ENCODE data around the gene TCF3. TPM values are rescaled to one million over a fixed set of nuclear protein-coding genes. Genes with fewer than 3 reads are reported as not detected.

Gene TCF3
- total RNA-seq, 2 experiments from 2014 or later = 518 to 811 TPM

- Histone ChIP-seq H3K4me3 (ENCODE audit: low read depth, low read length, poor library complexity, severe bottlenecking) (no peak overlapping the region), H3K36me3 (ENCODE audit: insufficient read depth, low read length) (peaks cover 75% of the 10 kb centered on the region), H3K79me2 (ENCODE audit: insufficient read depth, low read depth, low read length) (no peaks in the 10 kb centered on the region; the same call in 1 of the 2 replicates), H3K4me2 (ENCODE audit: low read length) (peak overlapping the region; percentile 37; the same call in 1 of the 2 replicates), H3K9me3 (ENCODE audit: low read length) (no peaks in the 10 kb centered on the region), H3K9me2 (ENCODE audit: insufficient read depth, low read length) (no peaks in the 10 kb centered on the region), H3K4me1 (ENCODE audit: insufficient read depth, low read length, poor library complexity, severe bottlenecking) (peaks cover 84% of the 10 kb centered on the region), H3K27ac (ENCODE audit: low read depth, low read length, poor library complexity, severe bottlenecking) (peak overlapping the region; percentile 88), H4K20me1 (ENCODE audit: insufficient read depth, low read length) (no peaks in the 10 kb centered on the region), H2AFZ (ENCODE audit: low read length) (no peak overlapping the region)
- no TSS peak for BruUV-seq (replicated peaks)
- POLR2A ChIA-PET = no interaction called here
- TF ChIP-seq CTCF (conservative IDR thresholded peaks at IDR 0.05; ENCODE audit: low read length) (no peak), EZH2phosphoT487 (IDR thresholded peaks at IDR 0.05; ENCODE audit: borderline replicate concordance, low read depth, low read length) (no peak)
- intact Hi-C loops (cut with micrococcal nuclease; ENCODE audit: unreplicated experiment) = no loop called here
- no peak for DNase-seq (ENCODE audit: low spot score)
- CTCF ChIA-PET (ENCODE audit: unreplicated experiment) = no interaction called here
Measured at GRCh38 chr19:1610579-1610978, 41.8 kb downstream of the TCF3 start.

- peak overlapping the region; percentile 88 for H3K27ac ChIP-seq (ENCODE audit: low read depth, low read length, poor library complexity, severe bottlenecking)
- TF ChIP-seq CTCF (conservative IDR thresholded peaks at IDR 0.05; ENCODE audit: low read length) (no peak), EZH2phosphoT487 (IDR thresholded peaks at IDR 0.05; ENCODE audit: borderline replicate concordance, low read depth, low read length) (no peak)
- DNase-seq (ENCODE audit: low spot score) = no peak
- CTCF ChIA-PET (ENCODE audit: unreplicated experiment) = no interaction called here
- POLR2A ChIA-PET = no interaction called here
- H4K20me1 ChIP-seq (ENCODE audit: insufficient read depth, low read length) = no peaks in the 10 kb centered on the region
- peaks cover 84% of the 10 kb centered on the region for H3K4me1 ChIP-seq (ENCODE audit: insufficient read depth, low read length, poor library complexity, severe bottlenecking)
- TSS peak; percentile 25 for BruUV-seq (replicated peaks)
- H3K36me3 ChIP-seq (ENCODE audit: insufficient read depth, low read length) = peaks cover 68% of the 10 kb centered on the region
- H2AFZ ChIP-seq (ENCODE audit: low read length) = no peak overlapping the region
- no peaks in the 10 kb centered on the region for H3K9me3 ChIP-seq (ENCODE audit: low read length)
- H3K4me2 ChIP-seq (ENCODE audit: low read length) = no peak overlapping the region
- H3K4me3 ChIP-seq (ENCODE audit: low read depth, low read length, poor library complexity, severe bottlenecking) = no peak overlapping the region
- H3K79me2 ChIP-seq (ENCODE audit: insufficient read depth, low read depth, low read length) = peaks cover 3% of the 10 kb centered on the region
- intact Hi-C loops (cut with micrococcal nuclease; ENCODE audit: unreplicated experiment) = loop anchor here (5.0 kb wide), 1 partner anchor 202 kb away; the partner anchor contains the start of gene ATP8B3
- no peaks in the 10 kb centered on the region for H3K9me2 ChIP-seq (ENCODE audit: insufficient read depth, low read length)
Measured at GRCh38 chr19:1609680-1610474, 42.5 kb downstream of the TCF3 start.

GRCh38 chr19:1609103-1609396 is 43.4 kb downstream of the TCF3 start:
- ChIA-PET CTCF (ENCODE audit: unreplicated experiment) (no interaction called here), POLR2A (no interaction called here)
- Histone ChIP-seq H3K4me3 (ENCODE audit: low read depth, low read length, poor library complexity, severe bottlenecking) (no peak overlapping the region), H3K9me3 (ENCODE audit: low read length) (no peaks in the 10 kb centered on the region), H3K4me1 (ENCODE audit: insufficient read depth, low read length, poor library complexity, severe bottlenecking) (peaks cover 85% of the 10 kb centered on the region), H3K27ac (ENCODE audit: low read depth, low read length, poor library complexity, severe bottlenecking) (peak overlapping the region; percentile 88), H4K20me1 (ENCODE audit: insufficient read depth, low read length) (no peaks in the 10 kb centered on the region), H3K9me2 (ENCODE audit: insufficient read depth, low read length) (no peaks in the 10 kb centered on the region), H3K4me2 (ENCODE audit: low read length) (peak overlapping the region; percentile 24; the same call in 1 of the 2 replicates), H3K79me2 (ENCODE audit: insufficient read depth, low read depth, low read length) (peaks cover 11% of the 10 kb centered on the region), H2AFZ (ENCODE audit: low read length) (no peak overlapping the region), H3K36me3 (ENCODE audit: insufficient read depth, low read length) (peaks cover 59% of the 10 kb centered on the region)
- DNase-seq (ENCODE audit: low spot score) = peak; percentile 49
- TF ChIP-seq CTCF (conservative IDR thresholded peaks at IDR 0.05; ENCODE audit: low read length) (no peak), EZH2phosphoT487 (IDR thresholded peaks at IDR 0.05; ENCODE audit: borderline replicate concordance, low read depth, low read length) (no peak)
- no TSS peak for BruUV-seq (replicated peaks)
- intact Hi-C loops (cut with micrococcal nuclease; ENCODE audit: unreplicated experiment) = loop anchor here (5.0 kb wide), 1 partner anchor 203 kb away; the partner anchor contains the start of gene ATP8B3
